Activated T-cell treated with anti-CD3 and anti-CD28 coated beads for 48 hours (primary cell): ENCODE data around the gene PSMD5.
A peak's percentile ranks its signal among the peaks of the same experiment; 100 is the strongest.

ENCODE experiments used
- DNase-seq: peaks from one replicate; pipeline ENCODE4 v3.0.0-alpha.2; 2020; ENCODE audit warnings: low read depth

Gene PSMD5

GRCh38 chr9:120855827-120856670 is 13.3 kb upstream of the PSMD5 start:
- no peak for DNase-seq

- no peak for DNase-seq
These were observed 12.0 kb upstream of the PSMD5 start for GRCh38 chr9:120854596-120855327.

GRCh38 chr9:120853198-120853597 is 10.5 kb upstream of the PSMD5 start:
- no peak for DNase-seq

GRCh38 chr9:120852240-120853010 is 9.7 kb upstream of the PSMD5 start:
- DNase-seq, result no peak

GRCh38 chr9:120851449-120851848 is 8.7 kb upstream of the PSMD5 start:
- DNase-seq, result no peak

- no peak for DNase-seq
These were observed 7.6 kb upstream of the PSMD5 start for GRCh38 chr9:120850315-120850714.

- DNase-seq, result no peak
These were observed 4.2 kb upstream of the PSMD5 start for GRCh38 chr9:120846906-120847305.

- no peak for DNase-seq
These were observed 3.6 kb upstream of the PSMD5 start for GRCh38 chr9:120846251-120846889.

GRCh38 chr9:120845255-120845654 is 2.5 kb upstream of the PSMD5 start:
- peak; percentile 39 for DNase-seq

GRCh38 chr9:120841930-120842684 is 615 bp downstream of the PSMD5 start:
- no peak for DNase-seq

- DNase-seq, result no peak
These were observed 3.6 kb downstream of the PSMD5 start for GRCh38 chr9:120839146-120839545.

- DNase-seq, result no peak
These were observed 4.8 kb downstream of the PSMD5 start for GRCh38 chr9:120837921-120838320.

- DNase-seq, result no peak
These were observed 9.4 kb downstream of the PSMD5 start for GRCh38 chr9:120833325-120833724.

- no peak for DNase-seq
These were observed 9.9 kb downstream of the PSMD5 start for GRCh38 chr9:120832807-120833206.

GRCh38 chr9:120830865-120831264 is 11.9 kb downstream of the PSMD5 start:
- DNase-seq, result no peak

GRCh38 chr9:120830151-120830550 is 12.6 kb downstream of the PSMD5 start:
- no peak for DNase-seq

- DNase-seq, result no peak
These were observed 13.1 kb downstream of the PSMD5 start for GRCh38 chr9:120829650-120830049.

- DNase-seq, result no peak
These were observed 22.6 kb downstream of the PSMD5 start for GRCh38 chr9:120820095-120820494.

- DNase-seq, result no peak
These were observed 24.1 kb downstream of the PSMD5 start for GRCh38 chr9:120818595-120818994.

- no peak for DNase-seq
These were observed 27.6 kb downstream of the PSMD5 start for GRCh38 chr9:120815075-120815474.

GRCh38 chr9:120808931-120809330 is 33.8 kb downstream of the PSMD5 start:
- no peak for DNase-seq
